Measurements from ENCODE around the gene IZUMO2.

IZUMO2 gene

GRCh38 chr19:50162988-50163387, at the start of gene IZUMO2:
Gene IZUMO2 (minus strand): TSS chr19:50163281. CDS start chr19:50163194, 87 bp downstream.
- no peak for DNase-seq (ENCODE audit: low read depth in 1 of 2, low spot score in 1 of 2)

DNA sequence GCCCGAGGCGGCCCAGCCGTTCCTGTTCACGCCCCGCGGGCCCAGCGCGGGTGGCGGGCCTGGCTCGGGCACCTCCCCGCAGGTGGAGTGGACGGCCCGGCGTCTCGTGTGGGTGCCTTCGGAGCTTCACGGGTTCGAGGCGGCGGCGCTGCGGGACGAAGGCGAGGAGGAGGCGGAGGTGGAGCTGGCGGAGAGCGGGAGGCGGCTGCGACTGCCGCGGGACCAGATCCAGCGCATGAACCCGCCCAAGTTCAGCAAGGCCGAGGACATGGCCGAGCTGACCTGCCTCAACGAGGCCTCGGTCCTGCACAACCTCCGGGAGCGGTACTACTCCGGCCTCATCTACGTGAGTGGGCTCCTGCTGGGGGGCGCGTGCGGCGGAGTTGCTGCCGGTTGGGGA, 47.3 kb upstream of the IZUMO2 start:
- DNase-seq (ENCODE audit: low read depth in 1 of 2, low spot score in 1 of 2), result no peak

DNA sequence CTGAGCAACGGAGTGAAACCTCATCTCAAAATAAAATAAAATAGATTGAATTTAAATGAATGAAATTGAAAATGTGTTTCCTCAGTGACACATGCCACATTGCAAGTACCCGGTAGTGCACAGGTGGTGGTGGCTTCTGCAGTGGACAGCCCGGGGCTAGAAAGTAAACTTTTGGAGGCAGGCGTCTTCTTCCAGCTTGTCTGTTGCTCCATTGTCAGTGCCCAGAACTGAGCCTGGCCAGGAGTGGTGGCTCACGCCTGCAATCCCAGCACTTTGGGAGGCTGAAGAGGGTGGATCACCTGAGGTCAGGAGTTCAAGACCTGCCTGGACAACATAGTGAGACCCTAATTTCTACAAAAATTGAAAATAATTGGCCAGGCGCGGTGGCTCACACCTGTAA, 46.0 kb upstream of the IZUMO2 start:
- DNase-seq (ENCODE audit: low read depth in 1 of 2, low spot score in 1 of 2), result no peak

- DNase-seq (ENCODE audit: low read depth in 1 of 2, low spot score in 1 of 2), result no peak
These were observed 44.6 kb upstream of the IZUMO2 start for GRCh38 chr19:50207730-50208129.

- DNase-seq (ENCODE audit: low read depth in 1 of 2, low spot score in 1 of 2), result no peak
These were observed 43.1 kb upstream of the IZUMO2 start for GRCh38 chr19:50206191-50206590.

- DNase-seq (ENCODE audit: low read depth in 1 of 2, low spot score in 1 of 2), result no peak
These were observed 42.6 kb upstream of the IZUMO2 start for GRCh38 chr19:50205681-50206138.

DNA sequence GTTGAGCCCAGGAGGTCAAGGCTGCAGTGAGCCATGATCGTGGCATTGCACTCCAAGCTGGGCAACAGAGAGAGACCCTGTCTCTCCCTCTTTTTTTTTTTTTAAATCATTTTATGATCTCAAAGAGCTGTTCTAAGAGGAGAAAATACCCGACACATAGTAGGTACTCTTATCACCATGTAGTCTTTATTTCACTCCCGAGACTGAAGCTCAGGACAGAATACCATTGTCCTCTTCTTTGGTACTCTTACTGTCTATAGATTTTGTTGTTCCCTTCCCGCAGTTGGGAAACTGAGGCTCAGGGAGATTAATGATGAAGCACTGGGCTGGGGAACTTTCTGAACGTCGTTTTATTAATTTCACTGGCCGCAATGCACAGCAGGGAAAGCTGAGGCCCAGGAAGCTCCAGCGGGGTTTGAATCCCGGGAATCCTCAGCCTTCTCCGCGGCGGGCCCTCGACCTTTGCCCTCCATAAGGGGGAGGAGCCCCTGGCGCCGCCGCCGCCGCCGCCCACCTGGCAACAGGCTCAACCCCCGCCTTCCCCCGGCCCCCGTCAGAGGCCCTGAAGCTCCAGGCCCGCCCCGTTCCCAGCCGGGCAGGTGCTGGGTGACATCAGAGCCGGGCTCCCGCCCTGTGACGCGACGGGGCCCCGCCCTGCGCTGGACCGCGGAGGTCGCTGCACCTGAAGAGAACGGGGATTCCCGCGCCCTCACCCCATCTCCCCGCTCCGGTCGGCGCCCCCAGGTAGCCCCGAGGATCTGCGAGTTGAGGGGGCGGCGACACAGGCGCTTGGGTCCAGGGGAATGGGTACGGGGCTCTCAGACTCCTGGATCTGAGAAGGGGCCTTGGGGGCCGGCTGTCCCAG, 42.0 kb upstream of the IZUMO2 start:
- no peak for DNase-seq (ENCODE audit: low read depth in 1 of 2, low spot score in 1 of 2)

DNA sequence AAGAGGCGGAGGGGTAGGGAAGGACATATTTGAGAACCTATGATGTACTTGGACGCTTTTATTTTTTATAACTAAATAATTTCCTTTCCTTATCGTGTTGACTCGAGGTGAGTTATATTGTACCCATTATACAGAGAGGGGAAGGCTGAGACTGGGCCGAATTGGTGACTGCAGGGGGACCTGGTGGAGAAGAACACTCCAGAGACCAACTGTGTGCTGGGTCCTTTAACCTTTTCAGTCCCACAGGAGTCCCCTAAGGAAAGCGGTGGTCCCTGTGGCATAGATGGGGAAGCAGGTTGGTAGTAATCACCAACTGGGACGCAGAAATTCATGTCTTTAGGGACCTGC, 41.0 kb upstream of the IZUMO2 start:
- DNase-seq (ENCODE audit: low read depth in 1 of 2, low spot score in 1 of 2), result no peak

DNA sequence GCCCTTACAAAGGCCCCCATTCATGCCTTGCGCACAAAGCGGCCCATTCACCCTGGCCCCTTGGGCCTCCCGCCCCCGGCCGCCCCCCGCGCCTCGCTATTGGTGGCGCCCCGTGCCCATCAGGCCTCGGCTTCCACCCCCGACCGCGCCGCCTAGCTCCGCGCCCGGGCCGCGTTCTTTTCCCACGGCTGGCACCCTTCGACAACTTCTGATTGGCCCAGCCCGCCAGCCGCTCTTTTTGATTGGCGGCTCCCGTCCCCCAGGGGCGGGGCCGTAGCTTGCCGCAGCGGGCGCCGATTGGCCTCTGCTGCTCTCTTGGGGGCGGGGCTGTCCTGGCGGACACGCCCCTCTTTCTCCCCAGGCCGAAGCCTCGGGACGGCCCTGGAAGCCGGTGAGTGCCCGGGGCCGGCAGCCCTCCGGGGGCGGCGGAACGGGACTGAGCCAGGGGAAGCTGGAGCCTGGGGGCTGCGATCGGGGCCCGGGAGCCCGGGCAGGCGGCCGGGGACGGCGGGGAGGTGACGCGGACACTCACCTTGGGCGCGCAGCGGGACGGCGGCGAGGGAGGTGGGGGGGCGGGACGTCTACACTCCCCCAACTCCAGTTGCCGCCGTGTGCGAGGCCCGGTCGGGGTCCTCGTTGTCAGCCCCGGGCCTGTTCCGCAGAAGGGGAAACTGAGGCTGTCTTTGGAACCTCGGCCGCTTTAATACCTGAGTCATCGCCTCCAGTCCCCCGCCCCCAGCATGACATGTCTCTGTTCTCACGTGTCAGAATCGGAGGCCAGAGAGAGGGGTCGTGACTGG, 40.4 kb upstream of the IZUMO2 start, which contains the start of gene MYH14:
Gene MYH14 (plus strand): TSS at position 342 of the 800 bp plus-strand sequence. CDS start 6,744 bp downstream, outside the sequence.
- DNase-seq (ENCODE audit: low read depth in 1 of 2, low spot score in 1 of 2), result no peak

DNA sequence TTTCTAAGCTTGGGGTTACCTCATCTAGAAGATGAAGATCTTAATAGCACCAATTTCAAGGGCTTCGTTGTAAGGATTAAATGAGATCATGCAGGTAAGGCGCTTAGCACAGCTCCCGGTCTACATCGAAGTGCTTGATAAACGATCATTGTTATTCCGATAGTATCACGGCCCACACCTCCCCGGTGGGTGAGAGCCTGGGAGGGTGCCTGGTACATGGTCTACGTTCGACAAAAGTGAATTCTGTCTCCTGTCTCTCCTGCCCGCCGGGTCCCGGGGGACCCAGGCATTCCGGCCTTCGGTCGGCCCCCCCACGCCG, 39.8 kb upstream of the IZUMO2 start:
- DNase-seq (ENCODE audit: low read depth in 1 of 2, low spot score in 1 of 2), result no peak

DNA sequence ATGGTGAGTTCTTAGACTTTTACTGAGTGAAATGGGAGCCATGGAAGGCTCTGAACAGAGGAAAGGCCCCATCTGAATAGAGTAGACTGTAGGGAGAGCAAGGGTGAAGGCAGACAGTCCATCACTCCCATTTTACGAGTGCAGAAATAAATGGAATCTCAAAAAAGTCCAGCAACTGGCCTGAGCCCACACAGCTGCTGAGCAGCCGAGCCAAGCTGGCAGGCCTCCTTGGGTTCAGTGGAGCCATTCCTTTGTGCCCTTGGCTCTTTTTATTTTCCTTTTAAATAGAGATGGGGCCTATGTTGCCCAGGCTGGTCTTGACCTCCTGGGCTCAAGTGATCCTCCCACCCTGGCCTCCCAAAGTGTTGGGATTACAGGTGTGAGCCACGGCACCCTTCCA, 39.3 kb upstream of the IZUMO2 start:
- no peak for DNase-seq (ENCODE audit: low read depth in 1 of 2, low spot score in 1 of 2)

- no peak for DNase-seq (ENCODE audit: low read depth in 1 of 2, low spot score in 1 of 2)
These were observed 36.1 kb upstream of the IZUMO2 start for GRCh38 chr19:50199259-50199555.

GRCh38 chr19:50198431-50199258, 35.6 kb upstream of the IZUMO2 start:
- no peak for DNase-seq (ENCODE audit: low read depth in 1 of 2, low spot score in 1 of 2)

GRCh38 chr19:50197348-50197747, 34.3 kb upstream of the IZUMO2 start:
- DNase-seq (ENCODE audit: low read depth in 1 of 2, low spot score in 1 of 2), result no peak

- DNase-seq (ENCODE audit: low read depth in 1 of 2, low spot score in 1 of 2), result no peak
These were observed 33.3 kb upstream of the IZUMO2 start for GRCh38 chr19:50196322-50196932.

DNA sequence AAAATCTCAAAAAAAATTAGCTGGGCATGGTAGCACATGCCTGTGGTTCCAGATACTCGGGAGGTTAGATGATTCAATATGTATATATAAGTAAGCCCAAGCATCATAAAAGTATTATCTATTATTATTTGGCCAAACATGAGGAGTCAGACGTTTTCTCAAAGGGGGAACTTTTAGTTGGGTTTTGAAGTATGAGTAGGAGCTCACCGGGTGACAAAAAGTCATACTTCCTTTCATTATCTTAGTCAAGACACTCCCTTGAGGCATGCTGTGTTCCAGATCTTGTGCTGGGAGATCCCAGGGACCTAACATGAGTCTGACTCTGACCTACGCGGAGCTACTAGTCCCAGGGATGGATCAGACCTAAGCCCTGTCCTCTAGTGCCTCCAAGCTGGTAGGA, 32.1 kb upstream of the IZUMO2 start:
- DNase-seq (ENCODE audit: low read depth in 1 of 2, low spot score in 1 of 2), result no peak

DNA sequence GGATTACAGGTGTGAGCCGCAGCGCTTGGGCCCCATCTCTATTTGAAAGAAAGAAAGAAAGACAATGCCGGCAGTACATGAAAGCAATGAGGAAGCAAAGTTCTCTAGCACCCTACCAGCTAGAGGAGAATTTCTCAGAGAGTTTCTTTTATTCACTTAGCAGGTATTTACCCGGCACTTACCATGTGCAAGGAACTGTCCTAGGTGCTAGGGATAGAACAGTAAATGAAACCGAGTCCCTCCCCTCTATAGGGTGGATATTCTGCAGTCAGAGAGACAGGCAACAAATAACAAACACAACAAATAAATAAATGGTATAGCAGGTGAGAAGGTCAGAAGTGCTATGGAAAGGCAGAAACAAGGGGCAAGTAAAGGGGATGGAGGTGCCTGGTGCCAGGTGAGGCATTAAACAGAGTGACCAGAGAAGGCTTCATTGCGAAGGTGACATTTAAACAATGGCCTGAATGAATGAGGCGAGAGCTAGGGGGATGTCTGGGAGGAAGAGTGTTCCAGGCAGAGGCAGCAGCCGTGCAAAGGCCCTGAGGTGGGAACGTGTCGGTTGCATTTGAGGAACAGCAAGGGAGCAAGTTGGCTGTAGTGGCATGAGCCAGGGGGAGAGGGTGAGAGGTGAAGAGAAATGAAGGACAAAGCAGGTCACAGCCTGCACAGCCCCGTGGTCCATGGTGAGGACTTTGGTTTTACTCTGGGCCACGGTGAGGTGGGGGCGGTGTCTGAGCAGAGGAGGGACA, 29.6 kb upstream of the IZUMO2 start:
- no peak for DNase-seq (ENCODE audit: low read depth in 1 of 2, low spot score in 1 of 2)

- DNase-seq (ENCODE audit: low read depth in 1 of 2, low spot score in 1 of 2), result no peak
These were observed 28.1 kb upstream of the IZUMO2 start for GRCh38 chr19:50191216-50191615.

DNA sequence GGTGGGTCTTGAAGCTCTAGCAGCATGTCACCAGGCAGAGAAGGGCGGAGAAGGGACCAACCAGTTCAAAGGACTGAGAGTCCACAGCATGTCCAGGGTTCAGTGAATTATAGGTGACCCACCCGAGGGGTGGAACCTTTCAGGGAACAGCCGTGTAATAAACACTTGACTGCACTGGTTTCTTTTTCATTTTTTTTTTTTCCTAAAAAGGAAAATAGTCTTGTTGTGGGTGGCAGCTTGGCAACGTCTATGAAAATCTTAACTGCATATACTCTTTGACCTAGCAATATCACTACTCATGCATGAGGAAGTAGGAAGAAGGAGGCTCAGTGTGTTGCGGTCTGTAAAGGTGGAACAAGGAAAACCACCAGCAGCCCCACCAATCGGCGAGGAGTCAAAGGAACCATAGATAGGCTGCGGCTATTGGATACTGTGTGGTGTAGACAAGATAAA, 27.4 kb upstream of the IZUMO2 start:
- no peak for DNase-seq (ENCODE audit: low read depth in 1 of 2, low spot score in 1 of 2)

DNA sequence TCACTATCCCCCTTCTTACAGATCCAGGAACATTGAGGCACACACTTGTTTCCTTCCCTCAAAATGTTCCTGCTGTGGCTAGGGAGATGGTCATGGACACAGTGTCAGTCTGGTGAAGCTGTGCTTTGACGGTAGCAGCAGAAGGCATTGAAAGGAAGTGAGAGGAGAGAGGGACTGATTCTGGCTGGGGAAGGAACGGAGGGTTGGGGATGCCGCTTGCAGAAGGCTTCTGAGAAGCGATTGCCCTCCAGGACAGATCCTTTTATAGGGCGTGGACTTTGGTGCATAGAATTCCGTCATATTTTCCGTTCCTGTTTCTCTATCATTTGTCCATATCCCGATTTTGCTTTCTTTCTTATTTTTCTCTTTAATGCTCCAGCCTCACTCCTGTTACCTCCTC, 26.2 kb upstream of the IZUMO2 start:
- DNase-seq (ENCODE audit: low read depth in 1 of 2, low spot score in 1 of 2), result no peak

All from activated CD4-positive, alpha-beta T cell treated with anti-CD3 and anti-CD28 coated beads, Interleukin-2, amount 50 U/mL, for 24 hours (primary cell).